Stimulated activated memory B cell treated with anti-CD40 and anti-IgM and Interleukin-4, amounts not matched to agents 10 μg/mL and 1 μg/mL and 100 μg/mL, for 72 hours (primary cell): ENCODE data around the gene TFCP2.

Experiments used
- ATAC-seq: fragments of 150-1000 bp; cut with Tn5 transposase; 2 replicates; pipeline ENCODE4 v1.10.0; 2021
- H3K27ac Mint-ChIP-seq: one replicate; pipeline ENCODE4 v1.8.0; 2022; ENCODE audit warnings: mild to moderate bottlenecking, mixed read lengths
- H3K27me3 Mint-ChIP-seq: one replicate; pipeline ENCODE4 v1.8.0; 2022; ENCODE audit warnings: mixed read lengths
- H3K36me3 Mint-ChIP-seq: one replicate; pipeline ENCODE4 v1.8.0; 2022; ENCODE audit warnings: mixed read lengths
- H3K4me1 Mint-ChIP-seq: one replicate; pipeline ENCODE4 v1.8.0; 2022; ENCODE audit warnings: mixed read lengths
- H3K4me3 Mint-ChIP-seq: one replicate; pipeline ENCODE4 v1.8.0; 2022; ENCODE audit warnings: mild to moderate bottlenecking, moderate library complexity, mixed read lengths
- H3K9me3 Mint-ChIP-seq: one replicate; pipeline ENCODE4 v1.8.0; 2022; ENCODE audit warnings: mixed read lengths

TFCP2 gene

GRCh38 chr12:51202718-51203117 lies 29.8 kb upstream of the TFCP2 start:
- Mint-ChIP-seq H3K36me3 (peaks cover 7% of the 10 kb centered on the region), H3K4me3 (no peak overlapping the region), H3K27ac (no peak overlapping the region), H3K9me3 (no peaks in the 10 kb centered on the region), H3K4me1 (no peaks in the 10 kb centered on the region), H3K27me3 (no peaks in the 10 kb centered on the region)
- no peak for ATAC-seq

GRCh38 chr12:51200806-51201205 lies 27.9 kb upstream of the TFCP2 start:
- Mint-ChIP-seq H3K36me3 (peaks cover 7% of the 10 kb centered on the region), H3K4me3 (no peak overlapping the region), H3K27me3 (no peaks in the 10 kb centered on the region), H3K4me1 (no peaks in the 10 kb centered on the region), H3K9me3 (no peaks in the 10 kb centered on the region), H3K27ac (no peak overlapping the region)
- no peak for ATAC-seq

GRCh38 chr12:51200156-51200555 lies 27.2 kb upstream of the TFCP2 start:
- H3K27ac Mint-ChIP-seq, result no peak overlapping the region
- no peaks in the 10 kb centered on the region for H3K27me3 Mint-ChIP-seq

GRCh38 chr12:51199366-51199945 lies 26.5 kb upstream of the TFCP2 start:
- no peak overlapping the region for H3K27ac Mint-ChIP-seq
- H3K4me1 Mint-ChIP-seq, result no peaks in the 10 kb centered on the region
- no peaks in the 10 kb centered on the region for H3K27me3 Mint-ChIP-seq
- ATAC-seq, result no peak
- peaks cover 7% of the 10 kb centered on the region for H3K36me3 Mint-ChIP-seq
- H3K4me3 Mint-ChIP-seq, result no peak overlapping the region
- no peaks in the 10 kb centered on the region for H3K9me3 Mint-ChIP-seq

More at GRCh38 chr12:51200156-51200555, 27.2 kb upstream of the TFCP2 start:
- Mint-ChIP-seq H3K9me3 (no peaks in the 10 kb centered on the region), H3K4me3 (no peak overlapping the region), H3K36me3 (peaks cover 7% of the 10 kb centered on the region), H3K4me1 (no peaks in the 10 kb centered on the region)
- ATAC-seq, result no peak

GRCh38 chr12:51198568-51199365 lies 25.8 kb upstream of the TFCP2 start:
- H3K9me3 Mint-ChIP-seq, result no peaks in the 10 kb centered on the region
- no peaks in the 10 kb centered on the region for H3K27me3 Mint-ChIP-seq
- no peaks in the 10 kb centered on the region for H3K4me1 Mint-ChIP-seq
- no peak for ATAC-seq
- no peak overlapping the region for H3K4me3 Mint-ChIP-seq
- H3K36me3 Mint-ChIP-seq, result peaks cover 7% of the 10 kb centered on the region
- no peak overlapping the region for H3K27ac Mint-ChIP-seq

GRCh38 chr12:51197736-51198567 lies 25.0 kb upstream of the TFCP2 start:
- H3K27me3 Mint-ChIP-seq, result no peaks in the 10 kb centered on the region
- H3K4me3 Mint-ChIP-seq, result no peak overlapping the region
- H3K27ac Mint-ChIP-seq, result no peak overlapping the region
- H3K36me3 Mint-ChIP-seq, result peaks cover 7% of the 10 kb centered on the region
- no peak for ATAC-seq
- no peaks in the 10 kb centered on the region for H3K9me3 Mint-ChIP-seq
- no peaks in the 10 kb centered on the region for H3K4me1 Mint-ChIP-seq

- Mint-ChIP-seq H3K27ac (no peak overlapping the region), H3K36me3 (peaks cover 16% of the 10 kb centered on the region), H3K4me3 (no peak overlapping the region), H3K4me1 (no peaks in the 10 kb centered on the region), H3K9me3 (no peaks in the 10 kb centered on the region), H3K27me3 (no peaks in the 10 kb centered on the region)
- ATAC-seq, result no peak
These were observed 23.6 kb upstream of the TFCP2 start for GRCh38 chr12:51196547-51196946.

- Mint-ChIP-seq H3K27ac (no peak overlapping the region), H3K9me3 (no peaks in the 10 kb centered on the region), H3K4me1 (no peaks in the 10 kb centered on the region), H3K4me3 (no peak overlapping the region), H3K36me3 (peaks cover 17% of the 10 kb centered on the region), H3K27me3 (no peaks in the 10 kb centered on the region)
- no peak for ATAC-seq
These were observed 22.9 kb upstream of the TFCP2 start for GRCh38 chr12:51195841-51196240.

- Mint-ChIP-seq H3K4me1 (peaks cover 22% of the 10 kb centered on the region), H3K27me3 (no peaks in the 10 kb centered on the region), H3K9me3 (no peaks in the 10 kb centered on the region), H3K4me3 (no peak overlapping the region), H3K27ac (no peak overlapping the region), H3K36me3 (peaks cover 10% of the 10 kb centered on the region)
- ATAC-seq, result no peak
These were observed 19.3 kb upstream of the TFCP2 start for GRCh38 chr12:51192284-51192671.

- Mint-ChIP-seq H3K4me3 (no peak overlapping the region), H3K4me1 (peaks cover 28% of the 10 kb centered on the region), H3K9me3 (no peaks in the 10 kb centered on the region), H3K36me3 (peaks cover 10% of the 10 kb centered on the region), H3K27me3 (no peaks in the 10 kb centered on the region), H3K27ac (no peak overlapping the region)
- ATAC-seq, result no peak
These were observed 18.8 kb upstream of the TFCP2 start for GRCh38 chr12:51191516-51192283.

GRCh38 chr12:51190820-51191219 lies 17.9 kb upstream of the TFCP2 start:
- ATAC-seq, result no peak
- Mint-ChIP-seq H3K27ac (no peak overlapping the region), H3K27me3 (no peaks in the 10 kb centered on the region), H3K4me1 (peaks cover 32% of the 10 kb centered on the region), H3K9me3 (no peaks in the 10 kb centered on the region), H3K36me3 (peaks cover 10% of the 10 kb centered on the region), H3K4me3 (no peak overlapping the region)

- no peaks in the 10 kb centered on the region for H3K9me3 Mint-ChIP-seq
- H3K27me3 Mint-ChIP-seq, result no peaks in the 10 kb centered on the region
- H3K36me3 Mint-ChIP-seq, result peaks cover 10% of the 10 kb centered on the region
- peaks cover 32% of the 10 kb centered on the region for H3K4me1 Mint-ChIP-seq
- no peak overlapping the region for H3K27ac Mint-ChIP-seq
- ATAC-seq, result no peak
- H3K4me3 Mint-ChIP-seq, result no peak overlapping the region
These were observed 16.9 kb upstream of the TFCP2 start for GRCh38 chr12:51189790-51190355.

- peaks cover 32% of the 10 kb centered on the region for H3K4me1 Mint-ChIP-seq
- no peaks in the 10 kb centered on the region for H3K27me3 Mint-ChIP-seq
- H3K4me3 Mint-ChIP-seq, result peak overlapping the region; percentile 64
- H3K36me3 Mint-ChIP-seq, result peaks cover 10% of the 10 kb centered on the region
- H3K9me3 Mint-ChIP-seq, result no peaks in the 10 kb centered on the region
- peak overlapping the region; percentile 38 for H3K27ac Mint-ChIP-seq
- peak; percentile 79 for ATAC-seq
These were observed 15.6 kb upstream of the TFCP2 start for GRCh38 chr12:51188359-51189051.

- Mint-ChIP-seq H3K36me3 (peaks cover 10% of the 10 kb centered on the region), H3K27me3 (no peaks in the 10 kb centered on the region), H3K9me3 (no peaks in the 10 kb centered on the region), H3K27ac (no peak overlapping the region), H3K4me1 (peaks cover 32% of the 10 kb centered on the region), H3K4me3 (no peak overlapping the region)
- no peak for ATAC-seq
These were observed 14.5 kb upstream of the TFCP2 start for GRCh38 chr12:51187370-51187987.
